HepG2 (cell line): ENCODE measurements around the gene KSR1. TPM values are rescaled to one million over a fixed set of nuclear protein-coding genes. Genes with fewer than 3 reads are reported as not detected.

Experiments
- DR1 ChIP-seq: sonication (generic); formaldehyde crosslinking; IDR thresholded peaks from 2 replicates; pipeline ENCODE4 v1.8.0; 2021; ENCODE audit warnings: mild to moderate bottlenecking, missing genetic modification reagents, inconsistent platforms
- FOSL2 ChIP-seq: sonication (generic); formaldehyde crosslinking; IDR thresholded peaks from 2 replicates; pipeline ENCODE4 v1.4.0; 2020; ENCODE audit warnings: missing genetic modification reagents
- FOXM1 ChIP-seq: sonication (generic); formaldehyde crosslinking; IDR thresholded peaks from 2 replicates; pipeline ENCODE4 v1.5.0; 2020; ENCODE audit warnings: missing genetic modification reagents
- GATAD1 ChIP-seq: IDR thresholded peaks from 2 replicates; pipeline ENCODE4 v1.6.1; 2016; ENCODE audit warnings: missing genetic modification reagents, missing compliant biosample characterization
- JARID2 ChIP-seq: sonication (generic); formaldehyde crosslinking; IDR thresholded peaks from 2 replicates; pipeline ENCODE4 v1.8.1; 2023; ENCODE audit warnings: missing genetic modification reagents, inconsistent platforms; ENCODE audit not compliant: insufficient replicate concordance
- KAT7 ChIP-seq: IDR thresholded peaks from 2 replicates; pipeline ENCODE4 v1.6.1; 2018; ENCODE audit warnings: borderline replicate concordance, missing compliant biosample characterization
- SAFB2 ChIP-seq: sonication (generic); formaldehyde crosslinking; IDR thresholded peaks from 2 replicates; pipeline ENCODE4 v1.5.1; 2020; ENCODE audit warnings: missing genetic modification reagents, low read depth, mild to moderate bottlenecking, borderline replicate concordance
- SAP130 ChIP-seq: IDR thresholded peaks from 2 replicates; pipeline ENCODE4 v1.6.1; 2016; ENCODE audit warnings: low read depth
- SMC3 ChIP-seq: IDR thresholded peaks from 2 replicates; pipeline ENCODE4 v1.6.1; 2011; ENCODE audit warnings: low read length, improper control_type of control experiment
- SNAI1 ChIP-seq: sonication (generic); formaldehyde crosslinking; IDR thresholded peaks from 2 replicates; pipeline ENCODE4 v1.5.0; 2020; ENCODE audit warnings: mild to moderate bottlenecking, missing genetic modification reagents, borderline replicate concordance
- SOX13 ChIP-seq, 3 experiments: fragments of 450-650 bp in 1 of 3; sonication (generic) in 1 of 3; formaldehyde crosslinking in 1 of 3; IDR thresholded peaks in 2 of 3; conservative IDR thresholded peaks in 1 of 3; 2 replicates each; pipeline versions ENCODE4 v1.5.0 to v1.6.1; 2016 to 2020; ENCODE audit warnings: antibody characterized with exemption in 1 of 3, mild to moderate bottlenecking in 1 of 3, missing compliant biosample characterization in 1 of 3, missing genetic modification reagents in 1 of 3, moderate library complexity in 1 of 3
- SP2 ChIP-seq: sonication (generic); formaldehyde crosslinking; IDR thresholded peaks from 2 replicates; pipeline ENCODE4 v1.5.1; 2020; ENCODE audit warnings: mild to moderate bottlenecking, missing genetic modification reagents
- SPEN ChIP-seq: sonication (generic); formaldehyde crosslinking; IDR thresholded peaks from 2 replicates; pipeline ENCODE4 v1.5.1; 2020; ENCODE audit warnings: low read depth, mild to moderate bottlenecking, missing genetic modification reagents
- ZFY ChIP-seq: sonication (generic); formaldehyde crosslinking; IDR thresholded peaks from 2 replicates; pipeline ENCODE4 v1.4.0; 2020; ENCODE audit warnings: missing genetic modification reagents
- ZNF260 ChIP-seq: sonication (generic); formaldehyde crosslinking; IDR thresholded peaks from 2 replicates; pipeline ENCODE4 v1.4.0; 2020; ENCODE audit warnings: missing genetic modification reagents, low read depth, mild to moderate bottlenecking, borderline replicate concordance
- ZNF407 ChIP-seq: sonication (generic); formaldehyde crosslinking; IDR thresholded peaks from one replicate; pipeline ENCODE4 v1.5.1; 2020; ENCODE audit warnings: mild to moderate bottlenecking, missing genetic modification reagents; ENCODE audit errors: not compliant biosample characterization
- polyA plus RNA-seq, 8 experiments: library from polyadenylated mRNA; depleted of rRNA in 3 of 8; stranded (reverse) in 7 of 8; unstranded in 1 of 8; fragments of >200 nt; fragmentation: Illumina TruSeq in 4 of 8; extraction: Trizol in 4 of 8; gene quantifications; 2 replicates each; pipeline versions ENCODE4 v1.2.1 to v1.2.3, GENCODE V29; 2011 to 2016; ENCODE audit warnings: low read depth in 4 of 8, missing spikeins in 1 of 8, mixed read lengths in 1 of 8; ENCODE audit not compliant: insufficient read depth in 1 of 8
- total RNA-seq, 5 experiments: library from RNA; depleted of rRNA; stranded (reverse); fragments of >200 nt; fragmentation: Illumina TruSeq; extraction: Trizol; gene quantifications; 2 replicates each; pipeline ENCODE4 v1.2.3, GENCODE V29; 2016; ENCODE audit warnings: low read depth in 1 of 5
- TF ChIP-seq, protein P1 (sequence below): sonication (generic); formaldehyde crosslinking; IDR thresholded peaks from 2 replicates; pipeline ENCODE4 v1.4.0; 2020; ENCODE audit warnings: missing genetic modification reagents
- TF ChIP-seq, protein P2 (sequence below): sonication (generic); formaldehyde crosslinking; IDR thresholded peaks from 2 replicates; pipeline ENCODE4 v1.8.1; 2023; ENCODE audit warnings: missing genetic modification reagents, mild to moderate bottlenecking, borderline replicate concordance

Gene KSR1
- total and polyA plus RNA-seq, 2 of the 13 experiments (the other 11 are each of a cell fraction or from before 2014, with no cell fraction given) = 10.1 to 16.6 TPM

DNA sequence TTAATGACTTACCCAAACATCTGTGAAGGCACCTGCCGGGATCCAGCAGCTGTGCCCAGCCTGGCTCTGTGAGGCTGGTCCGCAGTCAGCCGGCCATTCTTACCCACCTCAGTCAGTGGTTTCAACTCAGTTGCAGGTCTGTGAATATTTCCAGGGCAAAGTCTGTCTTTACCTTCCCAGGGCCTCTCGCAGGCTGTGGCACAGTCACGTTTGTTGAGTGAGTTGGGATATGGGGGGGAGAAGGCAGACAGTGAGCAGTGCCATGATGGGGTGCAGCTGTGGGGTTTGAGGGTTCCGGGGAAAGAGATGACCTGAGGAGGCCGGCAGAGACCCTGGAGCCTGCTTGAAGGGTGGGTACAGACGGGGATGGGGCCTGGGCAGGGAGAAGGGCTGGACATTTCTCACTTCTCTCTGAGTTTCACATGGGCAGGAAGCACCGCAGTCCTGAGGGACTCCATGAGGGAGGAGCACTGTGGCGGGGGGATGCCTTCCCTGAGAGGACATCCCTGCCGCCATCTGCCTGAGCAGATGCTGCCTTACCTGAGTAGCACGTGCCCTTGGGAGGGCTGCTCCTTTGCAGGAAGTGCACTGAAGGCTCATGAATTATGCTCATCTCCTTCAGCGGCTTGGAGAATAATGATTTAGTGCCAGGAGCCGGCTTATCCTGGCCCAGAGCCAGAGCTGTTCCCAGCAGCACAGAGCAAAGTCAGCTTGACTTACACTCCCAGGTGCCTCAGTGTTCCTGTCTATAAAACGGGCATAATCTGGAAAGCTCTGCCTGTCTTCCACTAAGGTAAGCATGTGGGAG lies 48.1 kb downstream of the KSR1 start (continued):
- TF ChIP-seq ZNF407 (CRISPR knock-in tag) = no peak
- TF ChIP-seq SAFB2 = no peak
- TF ChIP-seq ZFY (CRISPR knock-in tag) = no peak
- peak; percentile 18; the same call in 1 of the 2 replicates for TF ChIP-seq SAP130 (CRISPR knock-in tag)
- TF ChIP-seq JARID2 (CRISPR knock-in tag) = no peak
- no peak for TF ChIP-seq KAT7 (CRISPR knock-in tag)
- TF ChIP-seq SP2 (CRISPR knock-in tag) = no peak
- no peak for TF ChIP-seq SNAI1
- no peak for TF ChIP-seq FOSL2 (CRISPR knock-in tag)
- no peak for TF ChIP-seq DR1
- no peak for TF ChIP-seq GATAD1 (CRISPR knock-in tag)
- TF ChIP-seq, protein P1, sequence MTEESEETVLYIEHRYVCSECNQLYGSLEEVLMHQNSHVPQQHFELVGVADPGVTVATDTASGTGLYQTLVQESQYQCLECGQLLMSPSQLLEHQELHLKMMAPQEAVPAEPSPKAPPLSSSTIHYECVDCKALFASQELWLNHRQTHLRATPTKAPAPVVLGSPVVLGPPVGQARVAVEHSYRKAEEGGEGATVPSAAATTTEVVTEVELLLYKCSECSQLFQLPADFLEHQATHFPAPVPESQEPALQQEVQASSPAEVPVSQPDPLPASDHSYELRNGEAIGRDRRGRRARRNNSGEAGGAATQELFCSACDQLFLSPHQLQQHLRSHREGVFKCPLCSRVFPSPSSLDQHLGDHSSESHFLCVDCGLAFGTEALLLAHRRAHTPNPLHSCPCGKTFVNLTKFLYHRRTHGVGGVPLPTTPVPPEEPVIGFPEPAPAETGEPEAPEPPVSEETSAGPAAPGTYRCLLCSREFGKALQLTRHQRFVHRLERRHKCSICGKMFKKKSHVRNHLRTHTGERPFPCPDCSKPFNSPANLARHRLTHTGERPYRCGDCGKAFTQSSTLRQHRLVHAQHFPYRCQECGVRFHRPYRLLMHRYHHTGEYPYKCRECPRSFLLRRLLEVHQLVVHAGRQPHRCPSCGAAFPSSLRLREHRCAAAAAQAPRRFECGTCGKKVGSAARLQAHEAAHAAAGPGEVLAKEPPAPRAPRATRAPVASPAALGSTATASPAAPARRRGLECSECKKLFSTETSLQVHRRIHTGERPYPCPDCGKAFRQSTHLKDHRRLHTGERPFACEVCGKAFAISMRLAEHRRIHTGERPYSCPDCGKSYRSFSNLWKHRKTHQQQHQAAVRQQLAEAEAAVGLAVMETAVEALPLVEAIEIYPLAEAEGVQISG (CRISPR knock-in tag) = no peak
- TF ChIP-seq, protein P2, sequence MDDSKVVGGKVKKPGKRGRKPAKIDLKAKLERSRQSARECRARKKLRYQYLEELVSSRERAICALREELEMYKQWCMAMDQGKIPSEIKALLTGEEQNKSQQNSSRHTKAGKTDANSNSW = no peak
- no peak for TF ChIP-seq SOX13 (IDR thresholded peaks at IDR 0.05)
- 0 out of 4 replicates have a peak, but pooled peaks of 1 of the 2 experiments have one; percentile 14 for TF ChIP-seq SOX13 (CRISPR knock-in tag; conservative IDR thresholded peaks at IDR 0.05 in 1 of 2, IDR thresholded peaks at IDR 0.05 in 1 of 2)
- TF ChIP-seq SPEN (CRISPR knock-in tag) = peak; percentile 38; the same call in 1 of the 2 replicates
- TF ChIP-seq ZNF260 (CRISPR knock-in tag) = no peak
- TF ChIP-seq FOXM1 (CRISPR knock-in tag) = no peak
- no peak for TF ChIP-seq SMC3
